Measurements from ENCODE around the gene DNM3. TPM values are rescaled to one million over a fixed set of nuclear protein-coding genes. Genes with fewer than 3 reads are reported as not detected.

DNM3 gene
- total RNA-seq, 1 experiment from 2014 or later: 2.7 TPM

DNA sequence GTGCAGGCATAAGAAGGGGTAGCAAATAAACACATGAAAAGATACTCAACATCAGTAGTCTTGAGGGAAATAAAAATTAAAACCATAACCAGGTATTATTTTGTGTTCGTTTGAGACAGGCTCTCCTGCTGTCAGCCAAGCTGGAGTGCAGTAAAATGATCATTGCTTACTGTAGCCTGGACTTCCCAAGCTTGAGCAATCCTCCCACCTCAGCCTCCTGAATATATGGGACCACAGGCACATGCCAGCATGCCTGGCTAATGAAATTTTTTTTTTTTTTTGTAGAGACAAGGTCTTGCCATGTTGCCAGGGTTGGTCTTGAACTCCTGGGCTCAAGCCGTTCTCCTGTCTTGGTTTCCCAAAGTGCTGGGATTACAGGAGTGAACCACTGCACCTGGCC, 108.0 kb downstream of the DNM3 start:
- H2BK5ac ChIP-seq (ENCODE audit: insufficient read length, low read length): no peak overlapping the region
- H2BK12ac ChIP-seq (ENCODE audit: insufficient read length, low read depth, low read length): no peak overlapping the region
- no peak overlapping the region for H2AK5ac ChIP-seq (ENCODE audit: insufficient read length, low read length)
- no peaks in the 10 kb centered on the region for H4K20me1 ChIP-seq (ENCODE audit: control insufficient read depth, insufficient read depth, insufficient read length)
- no peak overlapping the region for H3K9ac ChIP-seq (ENCODE audit: extremely low read depth, insufficient read length, low read length)
- H3K14ac ChIP-seq (ENCODE audit: insufficient read depth, low read length): no peak overlapping the region
- H3K27ac Mint-ChIP-seq: no peak overlapping the region
- no peak overlapping the region for H2BK15ac ChIP-seq (ENCODE audit: low read depth, low read length)
- H3K79me2 ChIP-seq (ENCODE audit: insufficient read depth, low read length): no peaks in the 10 kb centered on the region
- peaks cover 45 to 52% of the 10 kb centered on the region in 2 experiments for H3K4me1 Mint-ChIP-seq
- no CpG with 5 or more reads among the region's 2 CpGs for WGBS (ENCODE audit: extremely low coverage, insufficient read length, low lambda C conversion rate)
- H3K18ac ChIP-seq (ENCODE audit: insufficient read length, low read depth, low read length): no peak overlapping the region
- no peaks in the 10 kb centered on the region for H3K27me3 Mint-ChIP-seq (ENCODE audit: low read depth)
- H2BK120ac ChIP-seq (ENCODE audit: low read depth, low read length, poor library complexity, severe bottlenecking): no peak overlapping the region
- DNase-seq: no peak
- H4K5ac ChIP-seq (ENCODE audit: insufficient read length, low read depth, low read length): no peak overlapping the region
- peaks cover 11% of the 10 kb centered on the region for H3K9me3 ChIP-seq (ENCODE audit: control insufficient read depth, low read depth, low read length)
- H3K79me1 ChIP-seq (ENCODE audit: insufficient read depth, low read depth, low read length, poor library complexity, severe bottlenecking): no peaks in the 10 kb centered on the region
- H3K23me2 ChIP-seq (ENCODE audit: insufficient read length, low read depth, low read length, poor library complexity, severe bottlenecking): no peaks in the 10 kb centered on the region
- H3K36me3 Mint-ChIP-seq (ENCODE audit: insufficient read depth in 1 of 3, low read depth in 3 of 3): peaks cover 11 to 14% (median 13%) of the 10 kb centered on the region in 3 experiments; a peak in 6 of 7 replicates
- H3K27ac ChIP-seq (ENCODE audit: insufficient read length, low read depth, low read length): no peak overlapping the region
- no peak overlapping the region for H3K23ac ChIP-seq (ENCODE audit: insufficient read length, low read depth, low read length)
- peaks cover 13% of the 10 kb centered on the region in 2 experiments; a peak in 4 of 5 replicates for H3K9me3 Mint-ChIP-seq
- no peak for TF ChIP-seq CTCF (conservative IDR thresholded peaks at IDR 0.05)
- H3K4me3 Mint-ChIP-seq: no peak overlapping the region
- no peak overlapping the region for H3T11ph ChIP-seq (ENCODE audit: low read length)
- no peak overlapping the region for H3K4me2 ChIP-seq (ENCODE audit: insufficient read depth, insufficient read length, low read length)
- H3K4me1 ChIP-seq (ENCODE audit: insufficient read depth, low read length): peaks cover 10% of the 10 kb centered on the region
- H4K91ac ChIP-seq (ENCODE audit: insufficient read length, low read depth, low read length): no peak overlapping the region
- peak overlapping the region; percentile 26 for H2BK20ac ChIP-seq (ENCODE audit: low read depth, low read length, poor library complexity, severe bottlenecking)
- no peak overlapping the region for H2AFZ ChIP-seq (ENCODE audit: low read length)
- no peak overlapping the region for H4K8ac ChIP-seq (replicated peaks; ENCODE audit: insufficient read length, low read depth, low read length)
- no peak overlapping the region for H3K4ac ChIP-seq (ENCODE audit: low read depth, low read length)
- H3K27me3 ChIP-seq (ENCODE audit: insufficient read depth, low read length): no peaks in the 10 kb centered on the region
- H3K56ac ChIP-seq (ENCODE audit: insufficient read length, low read depth, low read length): no peak overlapping the region
